D721Med (cell line): ENCODE results near the gene HRC.
"Not testable (repeated sequence)": the region's sequence is repeated elsewhere in the genome, so short reads cannot be mapped to it uniquely, and the experiment has no call there.

Experiments used
- DNase-seq: peaks from one replicate; pipeline ENCODE4 v3.0.0; 2011; ENCODE audit warnings: low spot score; ENCODE audit not compliant: insufficient read length
- FAIRE-seq: peaks from 2 replicates; lab custom pipeline; 2011; peaks lifted over from hg19 to GRCh38; lab: Jason Lieb, UNC
- TF ChIP-seq, protein P1 (sequence below): IDR thresholded peaks from 2 replicates; pipeline ENCODE4 v1.5.1; 2012; ENCODE audit warnings: mild to moderate bottlenecking, control low read depth; ENCODE audit not compliant: insufficient read depth; ENCODE audit errors: missing control alignments

The HRC gene

DNA sequence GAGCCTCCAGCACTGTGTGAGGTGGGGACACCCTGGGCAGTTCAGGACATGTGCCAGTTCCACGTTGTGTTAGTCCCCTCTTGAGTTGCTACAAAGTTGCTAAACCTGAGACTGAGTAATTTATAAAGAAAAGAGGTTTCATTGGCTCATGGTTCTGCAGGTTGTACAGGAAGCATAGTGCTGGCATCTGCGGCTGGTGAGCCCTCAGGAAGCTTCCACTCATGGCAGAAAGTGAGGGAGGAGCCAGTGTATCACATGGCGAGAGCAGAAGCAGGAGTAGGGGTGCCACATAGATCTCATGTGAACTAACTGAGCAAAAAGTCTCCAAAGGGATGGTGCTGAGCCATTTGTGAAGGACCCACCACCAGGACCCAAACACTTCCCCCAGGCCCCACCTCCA, 35.6 kb upstream of the HRC start:
- FAIRE-seq, result no peak
- TF ChIP-seq, protein P1, sequence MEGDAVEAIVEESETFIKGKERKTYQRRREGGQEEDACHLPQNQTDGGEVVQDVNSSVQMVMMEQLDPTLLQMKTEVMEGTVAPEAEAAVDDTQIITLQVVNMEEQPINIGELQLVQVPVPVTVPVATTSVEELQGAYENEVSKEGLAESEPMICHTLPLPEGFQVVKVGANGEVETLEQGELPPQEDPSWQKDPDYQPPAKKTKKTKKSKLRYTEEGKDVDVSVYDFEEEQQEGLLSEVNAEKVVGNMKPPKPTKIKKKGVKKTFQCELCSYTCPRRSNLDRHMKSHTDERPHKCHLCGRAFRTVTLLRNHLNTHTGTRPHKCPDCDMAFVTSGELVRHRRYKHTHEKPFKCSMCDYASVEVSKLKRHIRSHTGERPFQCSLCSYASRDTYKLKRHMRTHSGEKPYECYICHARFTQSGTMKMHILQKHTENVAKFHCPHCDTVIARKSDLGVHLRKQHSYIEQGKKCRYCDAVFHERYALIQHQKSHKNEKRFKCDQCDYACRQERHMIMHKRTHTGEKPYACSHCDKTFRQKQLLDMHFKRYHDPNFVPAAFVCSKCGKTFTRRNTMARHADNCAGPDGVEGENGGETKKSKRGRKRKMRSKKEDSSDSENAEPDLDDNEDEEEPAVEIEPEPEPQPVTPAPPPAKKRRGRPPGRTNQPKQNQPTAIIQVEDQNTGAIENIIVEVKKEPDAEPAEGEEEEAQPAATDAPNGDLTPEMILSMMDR, result no peak

DNA sequence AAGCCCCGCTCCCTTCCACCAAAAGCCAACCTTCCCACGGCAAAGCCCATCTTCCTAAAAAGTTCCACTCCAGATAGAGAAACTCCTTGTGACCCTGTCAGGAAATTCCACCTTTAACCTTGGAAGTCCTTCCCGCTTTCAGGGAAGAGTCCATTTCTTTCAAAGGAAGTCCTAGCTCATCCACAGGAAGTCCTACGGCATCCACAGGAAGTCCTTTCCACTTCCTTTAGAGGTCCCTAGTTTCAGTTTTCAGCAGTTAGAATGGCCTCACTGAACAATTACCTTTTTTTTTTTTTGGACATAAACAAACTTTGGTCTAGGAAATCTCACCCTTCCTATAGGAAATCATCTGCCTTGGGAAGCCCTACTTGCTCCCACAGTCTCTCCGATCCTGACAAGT, 34.1 kb upstream of the HRC start:
- TF ChIP-seq, protein P1, result no peak
- DNase-seq (no peak), FAIRE-seq (no peak)

More for the DNA sequence above, 35.6 kb upstream of the HRC start:
- no peak for DNase-seq

DNA sequence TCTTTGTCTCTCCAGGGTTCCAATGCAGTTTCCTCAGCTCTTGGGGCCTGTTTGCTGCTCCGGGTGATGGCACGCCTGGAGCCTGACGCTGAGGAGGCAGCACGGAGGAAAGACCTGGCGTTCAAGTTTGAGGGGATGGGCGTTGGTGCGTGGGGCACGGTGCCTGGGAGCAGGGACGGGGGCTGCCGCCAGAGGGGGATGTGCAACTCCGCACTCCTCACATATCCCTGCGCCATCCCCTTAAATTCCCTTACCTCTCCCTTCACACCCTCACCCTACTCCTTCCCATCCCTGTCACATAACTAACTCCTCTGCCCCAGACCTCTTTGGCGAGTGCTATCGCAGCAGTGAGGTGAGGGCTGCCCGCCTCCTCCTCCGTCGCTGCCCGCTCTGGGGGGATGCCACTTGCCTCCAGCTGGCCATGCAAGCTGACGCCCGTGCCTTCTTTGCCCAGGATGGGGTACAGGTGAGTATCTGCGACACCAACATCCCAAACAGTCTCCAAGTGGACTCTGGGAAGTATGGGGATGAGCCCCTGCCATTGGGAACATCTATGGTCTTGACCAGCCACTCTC, 33.5 kb upstream of the HRC start:
- DNase-seq (no peak), FAIRE-seq (no peak)
- TF ChIP-seq, protein P1, result no peak

DNA sequence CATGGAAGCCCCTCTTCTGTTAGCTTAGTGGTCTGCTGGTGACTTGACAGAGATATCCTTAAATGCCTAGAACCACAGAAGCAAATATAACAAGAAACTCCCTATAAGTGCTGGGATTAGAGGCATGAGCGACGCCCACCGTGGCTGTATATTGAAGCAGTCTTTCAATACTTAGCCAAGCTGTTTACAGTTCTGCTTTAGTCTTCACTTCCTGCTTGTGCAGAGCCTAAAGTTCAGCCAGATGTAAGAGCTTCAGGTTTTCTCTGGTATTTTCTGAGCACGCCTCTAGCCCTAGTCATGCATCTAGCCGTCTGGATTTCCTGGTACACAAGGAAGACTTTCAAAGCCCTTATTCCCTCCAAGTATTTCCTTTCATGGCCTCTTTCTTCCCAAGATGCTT, 30.9 kb upstream of the HRC start:
- DNase-seq, result no peak
- FAIRE-seq, result no peak
- TF ChIP-seq, protein P1, result no peak

DNA sequence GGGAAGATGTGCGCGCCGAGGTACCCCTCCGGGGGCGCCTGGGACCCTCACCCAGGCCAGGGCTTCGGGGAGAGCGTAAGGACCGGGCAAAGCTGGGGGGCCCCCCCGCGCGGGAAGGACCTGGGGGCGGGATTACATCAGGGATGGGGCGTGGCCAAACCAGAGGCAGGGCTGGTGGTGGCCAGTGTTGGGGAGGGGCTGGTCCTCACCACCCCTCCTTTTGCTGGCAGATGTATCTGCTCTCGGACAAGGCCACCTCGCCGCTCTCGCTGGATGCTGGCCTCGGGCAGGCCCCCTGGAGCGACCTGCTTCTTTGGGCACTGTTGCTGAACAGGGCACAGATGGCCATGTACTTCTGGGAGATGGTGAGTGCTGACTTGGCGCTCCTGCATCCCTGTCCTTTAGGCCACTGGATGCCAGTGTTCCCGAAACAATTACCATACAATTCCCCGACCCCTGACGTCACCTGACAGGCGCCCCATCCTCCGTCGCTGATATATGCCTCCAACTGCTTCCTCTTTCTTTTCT, 27.7 kb upstream of the HRC start:
- DNase-seq (no peak), FAIRE-seq (no peak)
- TF ChIP-seq, protein P1, result no peak

DNA sequence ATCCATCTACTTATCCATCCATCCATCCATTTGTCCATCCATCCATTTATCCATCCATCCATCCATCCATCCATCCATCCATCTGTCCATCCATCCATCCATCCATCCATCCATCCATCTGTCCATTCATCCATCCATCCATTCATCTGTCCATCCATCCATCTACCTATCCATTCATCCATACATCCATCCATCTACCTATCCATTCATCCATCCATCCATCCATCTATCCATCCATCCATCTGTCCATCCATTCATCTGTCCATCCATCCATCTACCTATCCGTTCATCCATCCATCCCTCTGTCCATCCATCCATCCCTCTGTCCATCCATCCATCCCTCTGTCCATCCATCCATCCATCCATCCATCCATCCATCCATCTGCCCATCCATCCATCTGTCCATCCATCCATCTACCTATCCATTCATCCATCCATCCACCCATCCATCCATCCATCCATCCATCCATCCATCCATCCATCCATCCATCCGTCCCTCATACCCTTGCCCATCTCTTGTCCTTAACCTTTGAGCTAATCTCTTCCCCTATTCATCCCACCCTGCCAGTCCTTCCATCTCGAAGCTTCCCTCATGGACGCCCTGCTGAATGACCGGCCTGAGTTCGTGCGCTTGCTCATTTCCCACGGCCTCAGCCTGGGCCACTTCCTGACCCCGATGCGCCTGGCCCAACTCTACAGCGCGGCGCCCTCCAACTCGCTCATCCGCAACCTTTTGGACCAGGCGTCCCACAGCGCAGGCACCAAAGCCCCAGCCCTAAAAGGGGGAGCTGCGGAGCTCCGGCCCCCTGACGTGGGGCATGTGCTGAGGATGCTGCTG, 27.0 kb upstream of the HRC start:
- not testable (repeated sequence) for DNase-seq, FAIRE-seq

DNA sequence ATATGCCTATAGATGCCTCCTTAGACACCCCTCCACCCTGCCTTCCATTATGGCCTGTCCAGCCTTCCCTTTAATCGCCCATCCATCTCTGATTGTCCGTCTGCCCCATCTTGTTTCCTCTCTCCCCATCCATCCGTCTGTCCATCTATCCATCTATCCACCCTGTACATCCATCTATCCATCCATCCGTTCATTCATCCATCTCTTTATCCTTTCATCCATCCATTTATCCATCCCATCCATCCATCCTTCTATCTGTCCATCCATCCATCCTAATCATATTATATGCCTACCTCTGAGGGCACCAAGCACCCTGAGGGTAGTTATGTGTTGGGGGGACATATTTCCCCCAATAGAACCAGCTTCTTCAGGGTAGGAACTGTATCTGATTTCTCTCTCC, 25.5 kb upstream of the HRC start:
- TF ChIP-seq, protein P1, result no peak
- DNase-seq (no peak), FAIRE-seq (no peak)
